ENCODE data around the gene RGL3.
"Not testable (repeated sequence)": the region's sequence is repeated elsewhere in the genome, so short reads cannot be mapped to it uniquely, and the experiment has no call there.

The RGL3 gene

GRCh38 chr19:11421371-11422098, 2.4 kb upstream of the RGL3 start:
- DNase-seq (ENCODE audit: low read depth) = no peak

GRCh38 chr19:11420429-11421370, 1.6 kb upstream of the RGL3 start:
- no peak for DNase-seq (ENCODE audit: low read depth)

GRCh38 chr19:11418094-11418548, 993 bp downstream of the RGL3 start:
- DNase-seq (ENCODE audit: low read depth) = no peak

- DNase-seq (ENCODE audit: low read depth) = no peak
Measured at GRCh38 chr19:11416346-11417052, 2.6 kb downstream of the RGL3 start.

- DNase-seq (ENCODE audit: low read depth) = no peak
Measured at GRCh38 chr19:11414544-11414943, 4.6 kb downstream of the RGL3 start.

GRCh38 chr19:11410682-11411081, 8.4 kb downstream of the RGL3 start:
- DNase-seq (ENCODE audit: low read depth) = no peak

GRCh38 chr19:11408591-11408990, 10.5 kb downstream of the RGL3 start:
- DNase-seq (ENCODE audit: low read depth) = no peak

GRCh38 chr19:11406703-11407236, 12.3 kb downstream of the RGL3 start:
- DNase-seq (ENCODE audit: low read depth) = not testable (repeated sequence)

- no peak for DNase-seq (ENCODE audit: low read depth)
Measured at GRCh38 chr19:11405846-11406643, 13.1 kb downstream of the RGL3 start.

GRCh38 chr19:11404588-11405222, 14.4 kb downstream of the RGL3 start:
- no peak for DNase-seq (ENCODE audit: low read depth)

- DNase-seq (ENCODE audit: low read depth) = no peak
Measured at GRCh38 chr19:11401808-11402543, 17.1 kb downstream of the RGL3 start.

GRCh38 chr19:11400798-11401197, 18.3 kb downstream of the RGL3 start:
- no peak for DNase-seq (ENCODE audit: low read depth)

- no peak for DNase-seq (ENCODE audit: low read depth)
Measured at GRCh38 chr19:11399667-11400066, 19.4 kb downstream of the RGL3 start.

- no peak for DNase-seq (ENCODE audit: low read depth)
Measured at GRCh38 chr19:11397089-11397610, 22.0 kb downstream of the RGL3 start.

- no peak for DNase-seq (ENCODE audit: low read depth)
Measured at GRCh38 chr19:11390933-11391680, 28.0 kb downstream of the RGL3 start.

- DNase-seq (ENCODE audit: low read depth) = no peak
Measured at GRCh38 chr19:11390359-11390758, 28.8 kb downstream of the RGL3 start.

- DNase-seq (ENCODE audit: low read depth) = no peak
Measured at GRCh38 chr19:11387162-11388034, 31.7 kb downstream of the RGL3 start.

- DNase-seq (ENCODE audit: low read depth) = no peak
Measured at GRCh38 chr19:11384778-11385129, 34.4 kb downstream of the RGL3 start.
